ENCODE measurements around the gene KCND2. TPM values are rescaled to one million over a fixed set of nuclear protein-coding genes. Genes with fewer than 3 reads are reported as not detected.

The KCND2 gene
- total RNA-seq, 1 donor from 2014 or later: not detected

DNA sequence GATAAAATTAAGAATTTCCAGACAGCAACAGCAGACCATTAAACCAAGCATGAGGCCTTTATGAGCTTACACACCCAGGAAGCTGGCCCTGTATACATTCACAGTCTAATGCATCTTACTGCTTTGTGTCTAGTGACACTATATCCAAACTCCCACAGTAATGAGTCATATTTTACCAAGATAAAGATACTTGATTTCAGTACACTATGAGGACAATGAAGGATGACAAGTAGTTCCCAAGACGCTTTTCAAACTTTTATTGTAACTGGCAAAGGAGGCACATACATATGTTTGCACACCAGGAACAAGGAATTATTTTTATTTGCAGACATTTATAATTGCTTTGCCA, 437.0 kb downstream of the KCND2 start:
- Mint-ChIP-seq H3K4me3 (no peak overlapping the region), H3K4me1 (no peaks in the 10 kb centered on the region), H3K27ac (no peak overlapping the region), H3K9me3 (no peaks in the 10 kb centered on the region), H3K27me3 (no peaks in the 10 kb centered on the region), H3K36me3 (ENCODE audit: low read depth) (no peaks in the 10 kb centered on the region)
- no peak for DNase-seq
- intact Hi-C loops (cut with micrococcal nuclease): no loop called here

DNA sequence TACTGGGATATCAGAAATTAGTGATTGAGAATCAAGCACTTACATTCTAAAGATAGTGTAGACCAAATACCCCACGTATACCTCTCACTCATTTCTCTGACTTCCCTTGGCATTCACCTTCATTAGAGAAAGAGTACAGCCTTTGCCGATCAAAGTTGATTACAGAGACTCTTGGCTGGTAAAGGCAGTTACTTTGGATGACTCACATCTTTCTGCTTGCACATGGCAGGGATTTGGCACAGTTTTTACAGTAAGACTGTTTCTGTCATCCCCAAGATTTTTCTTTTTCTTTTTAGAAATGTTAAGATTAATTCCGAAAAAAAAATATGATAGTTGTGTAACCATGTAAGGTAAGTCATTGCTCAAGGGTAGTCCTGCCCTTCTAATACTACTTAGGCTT, 442.0 kb downstream of the KCND2 start:
- no peaks in the 10 kb centered on the region for H3K4me1 Mint-ChIP-seq
- intact Hi-C loops (cut with micrococcal nuclease): no loop called here
- no peak for DNase-seq
- H3K36me3 Mint-ChIP-seq (ENCODE audit: low read depth): no peaks in the 10 kb centered on the region
- no peak overlapping the region for H3K4me3 Mint-ChIP-seq
- peaks cover 1% of the 10 kb centered on the region for H3K27me3 Mint-ChIP-seq
- H3K9me3 Mint-ChIP-seq: no peaks in the 10 kb centered on the region
- no peak overlapping the region for H3K27ac Mint-ChIP-seq

DNA sequence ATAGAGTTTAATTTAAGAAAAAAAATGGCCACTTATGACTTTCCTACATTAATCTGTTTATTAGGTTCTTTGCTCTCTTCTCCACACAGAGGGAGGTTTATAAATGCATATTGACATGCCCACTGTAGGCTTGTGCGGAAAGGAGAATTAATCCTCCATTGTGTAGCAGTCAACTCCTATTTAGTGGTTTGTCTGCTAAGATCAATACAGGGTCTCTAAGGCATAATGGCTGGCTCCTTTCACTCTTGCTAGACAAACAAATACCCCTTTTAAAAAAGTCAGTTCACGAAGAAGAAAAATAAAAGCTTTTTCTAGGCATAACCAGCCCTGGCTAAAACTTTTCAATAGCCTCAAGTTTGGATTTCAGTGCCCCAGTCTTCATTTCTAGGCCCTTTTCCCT, 443.3 kb downstream of the KCND2 start:
- Mint-ChIP-seq H3K4me1 (no peaks in the 10 kb centered on the region), H3K27me3 (peaks cover 1% of the 10 kb centered on the region), H3K36me3 (ENCODE audit: low read depth) (no peaks in the 10 kb centered on the region), H3K4me3 (no peak overlapping the region), H3K9me3 (no peaks in the 10 kb centered on the region), H3K27ac (no peak overlapping the region)
- no peak for DNase-seq
- intact Hi-C loops (cut with micrococcal nuclease): no loop called here

DNA sequence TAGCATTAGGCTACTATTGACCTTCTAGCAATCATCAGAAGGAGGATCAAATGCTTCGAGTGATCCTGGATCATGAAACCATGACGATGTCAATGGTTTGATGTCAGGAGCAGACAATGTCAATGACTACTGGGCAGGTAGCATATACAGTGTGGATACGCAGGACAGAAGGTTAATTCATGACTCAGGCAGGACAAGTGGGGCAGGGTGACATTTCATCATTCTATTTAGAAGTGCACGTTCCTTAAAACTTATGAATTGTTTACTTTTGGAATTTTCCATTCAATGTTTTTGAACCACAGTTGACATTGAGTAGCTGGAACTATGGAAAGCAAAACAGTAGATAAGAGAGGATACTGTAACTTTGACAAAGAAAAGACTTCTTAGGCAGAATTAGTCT, 444.2 kb downstream of the KCND2 start:
- Mint-ChIP-seq H3K27ac (no peak overlapping the region), H3K36me3 (ENCODE audit: low read depth) (no peaks in the 10 kb centered on the region), H3K4me3 (no peak overlapping the region), H3K4me1 (no peaks in the 10 kb centered on the region), H3K9me3 (no peaks in the 10 kb centered on the region), H3K27me3 (peaks cover 3% of the 10 kb centered on the region)
- intact Hi-C loops (cut with micrococcal nuclease): no loop called here
- DNase-seq: no peak

DNA sequence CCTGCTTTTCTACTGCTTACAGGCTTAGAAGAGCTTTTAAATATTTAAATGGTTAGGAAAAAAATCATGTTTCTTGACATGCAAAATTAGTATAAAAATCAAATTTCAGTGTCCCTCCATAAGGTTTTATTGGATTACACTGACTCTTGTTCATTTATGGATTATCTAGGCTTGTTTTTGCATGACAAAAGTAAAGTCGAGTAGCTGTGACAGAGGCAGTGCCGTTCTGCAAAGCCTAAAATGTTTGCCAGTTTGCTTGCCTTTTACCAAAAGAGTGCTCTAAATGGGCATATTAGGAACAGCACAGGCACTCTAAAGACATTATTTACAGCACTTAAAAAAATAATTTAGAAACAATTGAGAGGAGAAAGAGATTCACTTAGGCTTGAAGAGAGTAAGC, 445.4 kb downstream of the KCND2 start:
- Mint-ChIP-seq H3K27ac (no peak overlapping the region), H3K27me3 (peaks cover 3% of the 10 kb centered on the region), H3K4me3 (no peak overlapping the region), H3K9me3 (no peaks in the 10 kb centered on the region), H3K4me1 (no peaks in the 10 kb centered on the region), H3K36me3 (ENCODE audit: low read depth) (no peaks in the 10 kb centered on the region)
- DNase-seq: no peak
- intact Hi-C loops (cut with micrococcal nuclease): no loop called here

DNA sequence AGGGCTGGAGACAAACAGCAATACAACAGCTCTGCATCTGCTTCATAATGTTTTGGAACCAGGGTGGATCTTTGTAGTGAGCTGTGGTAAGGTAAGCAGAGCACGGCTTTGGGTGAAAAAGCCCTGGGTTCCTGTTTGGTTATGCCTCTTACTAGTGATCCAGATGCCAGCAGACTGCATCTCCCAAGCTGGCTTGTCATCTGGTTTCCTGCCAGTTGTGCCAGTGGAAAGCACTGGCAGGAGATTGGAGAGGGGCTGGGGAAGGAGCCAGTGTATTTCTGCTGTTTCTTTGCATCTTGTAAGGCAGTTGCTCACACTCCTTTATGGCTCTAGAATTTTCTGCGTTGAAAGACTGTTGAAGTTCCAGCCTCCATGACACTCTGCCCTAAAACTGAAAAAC, 447.3 kb downstream of the KCND2 start:
- Mint-ChIP-seq H3K36me3 (ENCODE audit: low read depth) (no peaks in the 10 kb centered on the region), H3K27me3 (peaks cover 3% of the 10 kb centered on the region), H3K9me3 (no peaks in the 10 kb centered on the region), H3K27ac (no peak overlapping the region), H3K4me3 (no peak overlapping the region), H3K4me1 (no peaks in the 10 kb centered on the region)
- no peak for DNase-seq
- intact Hi-C loops (cut with micrococcal nuclease): no loop called here

DNA sequence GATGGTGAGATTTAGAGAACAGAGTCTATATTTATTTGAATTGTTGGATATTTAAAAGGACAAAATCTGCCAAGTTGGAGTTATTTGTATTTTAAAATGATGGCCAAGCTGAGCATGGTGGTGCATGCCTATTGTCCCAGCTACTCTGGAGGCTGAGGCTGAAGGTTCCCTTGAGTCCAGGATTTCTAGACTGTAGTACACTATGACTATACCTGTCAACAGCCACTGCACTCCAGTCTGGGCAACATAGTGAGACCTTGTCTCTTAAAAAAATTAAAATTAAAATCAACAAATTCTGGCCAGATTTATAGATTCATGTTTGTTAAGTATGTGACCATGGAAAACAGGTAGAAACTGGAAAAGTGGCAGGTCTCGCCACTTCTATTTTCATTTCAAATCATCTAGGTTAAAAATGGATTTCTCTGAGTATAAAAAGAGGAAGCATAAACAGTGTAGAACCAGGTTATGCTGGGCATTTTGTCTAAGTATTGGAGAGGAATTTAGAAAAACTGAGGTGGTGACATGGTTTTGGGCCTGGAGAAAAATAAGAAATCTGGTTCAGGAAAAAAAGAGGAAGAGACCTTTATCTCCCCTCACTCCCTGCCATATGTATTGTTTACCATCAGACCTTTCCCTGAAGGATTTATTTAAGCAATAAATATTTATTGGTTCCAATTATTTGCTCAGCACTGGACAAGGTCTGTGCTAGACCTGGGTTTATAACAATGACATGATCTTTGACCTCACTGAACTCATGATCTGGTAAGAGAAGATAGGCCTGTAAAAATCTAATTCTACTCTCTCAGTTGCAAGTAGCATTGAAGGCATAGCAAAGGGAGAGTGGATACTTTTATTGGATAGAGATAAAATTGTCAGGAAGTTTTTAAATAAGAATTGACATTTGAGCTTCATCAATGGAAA, 450.8 kb downstream of the KCND2 start:
- no peaks in the 10 kb centered on the region for H3K36me3 Mint-ChIP-seq (ENCODE audit: low read depth)
- H3K9me3 Mint-ChIP-seq: no peaks in the 10 kb centered on the region

DNA sequence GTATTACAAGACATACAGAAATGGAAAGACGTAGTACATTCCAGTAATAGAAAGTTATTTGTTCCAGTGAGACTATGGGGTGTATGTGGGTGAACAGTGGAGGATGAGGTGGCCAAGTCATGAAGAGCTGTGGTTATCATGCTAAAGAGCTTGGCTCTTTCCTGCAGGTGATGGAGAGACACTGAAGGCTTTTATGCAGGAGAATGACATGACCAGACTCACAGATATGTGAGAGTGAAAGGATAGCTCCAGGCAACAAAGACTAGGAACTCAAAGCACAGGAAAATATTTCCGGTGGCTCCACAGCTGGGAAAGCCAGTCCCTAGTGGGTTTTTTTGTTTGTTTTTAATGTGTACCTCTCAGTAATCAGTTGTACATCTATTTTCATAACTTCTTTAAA, 451.5 kb downstream of the KCND2 start:
- H3K27me3 Mint-ChIP-seq: peaks cover 2% of the 10 kb centered on the region
- no peaks in the 10 kb centered on the region for H3K4me1 Mint-ChIP-seq
- no peaks in the 10 kb centered on the region for H3K9me3 Mint-ChIP-seq
- no peaks in the 10 kb centered on the region for H3K36me3 Mint-ChIP-seq (ENCODE audit: low read depth)
- H3K4me3 Mint-ChIP-seq: no peak overlapping the region
- no peak for DNase-seq
- intact Hi-C loops (cut with micrococcal nuclease): no loop called here
- no peak overlapping the region for H3K27ac Mint-ChIP-seq

More for the DNA sequence above, 450.8 kb downstream of the KCND2 start:
- Mint-ChIP-seq H3K27me3 (peaks cover 2% of the 10 kb centered on the region), H3K4me1 (no peaks in the 10 kb centered on the region), H3K27ac (no peak overlapping the region), H3K4me3 (no peak overlapping the region)
- no peak for DNase-seq
- intact Hi-C loops (cut with micrococcal nuclease): no loop called here

DNA sequence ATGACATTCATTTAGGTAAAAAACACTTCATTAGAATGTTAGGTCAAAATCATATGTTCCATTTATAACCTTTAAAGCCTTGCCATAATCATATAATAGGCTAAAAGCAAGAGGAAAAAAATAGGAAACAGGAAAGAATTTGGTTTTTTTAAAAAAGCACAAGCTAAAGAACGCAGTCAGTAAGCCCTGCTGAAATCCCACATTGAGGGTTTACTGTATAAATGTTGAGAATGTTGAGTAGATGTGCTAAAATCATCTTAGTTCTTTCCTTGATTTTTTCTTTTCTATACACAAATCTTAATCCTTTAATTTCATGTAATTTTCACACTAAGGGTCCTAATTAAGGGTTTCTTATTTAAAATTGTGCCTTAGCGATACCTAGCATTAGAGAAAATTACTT, 452.0 kb downstream of the KCND2 start:
- H3K36me3 Mint-ChIP-seq (ENCODE audit: low read depth): no peaks in the 10 kb centered on the region
- H3K4me1 Mint-ChIP-seq: no peaks in the 10 kb centered on the region
- H3K27me3 Mint-ChIP-seq: peaks cover 2% of the 10 kb centered on the region
- H3K9me3 Mint-ChIP-seq: no peaks in the 10 kb centered on the region
- no peak for DNase-seq
- no peak overlapping the region for H3K4me3 Mint-ChIP-seq
- no peak overlapping the region for H3K27ac Mint-ChIP-seq
- intact Hi-C loops (cut with micrococcal nuclease): no loop called here

DNA sequence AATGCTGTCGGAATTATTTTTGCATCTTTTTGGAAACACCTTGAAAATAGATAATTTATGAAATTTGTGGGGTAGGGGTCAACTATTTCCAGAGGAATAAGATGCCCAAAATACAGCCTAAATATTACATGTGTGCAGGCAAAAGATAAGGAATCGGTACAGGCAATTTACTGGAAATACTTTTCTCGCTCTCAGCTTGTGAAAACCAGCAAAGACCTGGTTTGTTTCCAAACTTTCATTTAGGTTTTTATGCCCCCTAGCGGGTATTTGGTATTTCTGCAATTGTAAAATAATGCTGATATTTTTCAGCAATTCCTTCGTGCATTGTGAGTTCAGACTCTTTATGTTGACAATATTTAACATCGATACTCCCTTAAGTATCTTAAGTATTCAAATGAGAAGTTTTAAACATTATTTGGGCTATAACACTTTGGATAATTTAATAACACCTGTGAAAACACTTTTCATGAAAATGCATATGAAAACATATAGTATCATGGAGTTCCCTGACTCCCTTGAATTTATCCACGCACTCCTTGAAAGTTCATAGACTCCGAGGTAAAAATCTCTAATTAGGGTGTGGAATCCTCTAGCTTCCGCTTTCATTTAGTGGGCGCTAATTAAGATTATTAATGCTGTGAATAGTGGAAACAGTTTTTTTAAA, 452.5 kb downstream of the KCND2 start:
- Mint-ChIP-seq H3K27me3 (peaks cover 2% of the 10 kb centered on the region), H3K27ac (no peak overlapping the region), H3K9me3 (no peaks in the 10 kb centered on the region), H3K36me3 (ENCODE audit: low read depth) (no peaks in the 10 kb centered on the region), H3K4me1 (no peaks in the 10 kb centered on the region), H3K4me3 (no peak overlapping the region)
- DNase-seq: no peak
- intact Hi-C loops (cut with micrococcal nuclease): no loop called here

DNA sequence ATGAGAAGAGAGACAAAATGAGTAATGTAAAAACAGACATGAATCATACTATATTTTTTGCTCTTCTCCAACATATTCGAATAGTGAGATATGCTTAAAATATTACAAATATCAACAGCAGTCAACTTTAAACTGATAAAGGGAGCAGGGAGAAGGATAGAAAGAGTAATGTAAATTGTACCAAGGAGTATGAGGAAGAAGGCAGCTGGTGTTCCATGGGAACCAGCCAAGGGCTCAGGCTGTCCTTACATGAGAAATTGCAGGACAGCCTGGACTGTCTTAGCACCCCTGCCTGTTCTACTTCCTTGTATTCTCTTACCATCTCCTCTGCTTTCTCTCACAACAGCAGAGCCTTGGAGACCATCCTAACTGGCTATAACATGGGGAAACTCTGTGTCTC, 456.3 kb downstream of the KCND2 start:
- H3K4me3 Mint-ChIP-seq: no peak overlapping the region
- H3K4me1 Mint-ChIP-seq: no peaks in the 10 kb centered on the region
- intact Hi-C loops (cut with micrococcal nuclease): no loop called here
- no peaks in the 10 kb centered on the region for H3K27me3 Mint-ChIP-seq
- DNase-seq: no peak
- no peak overlapping the region for H3K27ac Mint-ChIP-seq
- H3K36me3 Mint-ChIP-seq (ENCODE audit: low read depth): no peaks in the 10 kb centered on the region
- H3K9me3 Mint-ChIP-seq: no peaks in the 10 kb centered on the region

DNA sequence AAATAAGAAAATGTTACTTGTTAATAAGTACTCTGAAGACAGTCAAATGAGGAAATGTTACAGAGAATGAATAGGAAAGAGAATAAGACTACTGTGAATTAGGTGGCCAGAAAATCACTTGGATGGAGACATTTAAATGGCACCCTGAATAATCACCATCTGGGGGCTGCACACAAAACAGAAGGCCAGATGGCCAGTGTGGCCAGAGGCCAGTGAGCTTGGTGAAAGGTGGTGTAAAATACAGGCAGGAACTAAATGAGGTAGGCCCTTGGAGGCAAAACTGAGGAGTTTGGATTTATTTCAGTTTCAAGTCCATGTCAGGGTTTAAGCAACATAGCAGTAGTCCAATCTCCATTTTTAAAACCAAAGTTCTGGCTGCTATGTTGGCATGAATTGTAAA, 458.3 kb downstream of the KCND2 start:
- Mint-ChIP-seq H3K36me3 (ENCODE audit: low read depth) (no peaks in the 10 kb centered on the region), H3K27ac (no peak overlapping the region), H3K4me1 (no peaks in the 10 kb centered on the region)

DNA sequence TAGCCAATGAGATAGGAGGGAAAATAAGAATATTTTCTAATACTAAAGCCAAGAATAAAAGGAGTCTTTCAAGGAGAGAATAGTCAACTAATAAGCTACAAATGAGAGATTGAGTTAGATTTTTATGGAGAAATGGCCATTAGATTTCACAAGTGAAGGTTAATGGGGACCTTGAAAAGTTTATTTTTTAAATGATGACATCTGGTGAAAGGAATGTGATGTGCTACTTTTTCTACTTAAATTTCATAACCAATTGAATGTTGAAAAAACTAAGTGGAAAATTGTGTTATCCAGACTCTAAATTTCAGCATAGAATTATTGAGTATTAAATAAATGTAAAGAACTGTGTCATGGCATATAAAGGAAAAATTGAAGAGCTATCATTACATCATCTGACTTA, 459.3 kb downstream of the KCND2 start:
- Mint-ChIP-seq H3K36me3 (ENCODE audit: low read depth) (no peaks in the 10 kb centered on the region), H3K9me3 (no peaks in the 10 kb centered on the region), H3K27me3 (no peaks in the 10 kb centered on the region), H3K27ac (no peak overlapping the region), H3K4me1 (no peaks in the 10 kb centered on the region), H3K4me3 (no peak overlapping the region)
- no peak for DNase-seq
- intact Hi-C loops (cut with micrococcal nuclease): no loop called here

More for the DNA sequence above, 458.3 kb downstream of the KCND2 start:
- Mint-ChIP-seq H3K4me3 (no peak overlapping the region), H3K27me3 (no peaks in the 10 kb centered on the region), H3K9me3 (no peaks in the 10 kb centered on the region)
- DNase-seq: no peak
- intact Hi-C loops (cut with micrococcal nuclease): no loop called here

DNA sequence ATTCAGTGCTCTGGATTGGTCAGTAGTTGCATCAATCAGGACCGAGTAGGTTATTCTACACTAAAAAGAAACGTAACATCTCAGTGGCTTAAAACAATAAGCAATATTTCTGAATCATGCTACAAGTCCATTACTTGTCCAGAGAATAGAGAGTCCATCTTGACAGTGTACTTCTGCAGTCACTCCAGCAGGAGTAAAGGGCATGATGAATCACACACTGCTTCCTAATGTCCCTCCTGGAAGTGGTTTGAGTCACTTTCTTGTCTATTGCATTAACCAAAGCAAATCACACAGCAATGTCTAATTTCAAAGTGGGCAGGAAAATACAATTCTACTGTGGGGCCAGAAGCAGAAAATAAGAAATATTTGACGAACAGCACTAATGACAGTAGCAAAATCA, 460.2 kb downstream of the KCND2 start:
- Mint-ChIP-seq H3K36me3 (ENCODE audit: low read depth) (no peaks in the 10 kb centered on the region), H3K27me3 (no peaks in the 10 kb centered on the region), H3K4me3 (no peak overlapping the region), H3K27ac (no peak overlapping the region), H3K9me3 (no peaks in the 10 kb centered on the region), H3K4me1 (no peaks in the 10 kb centered on the region)
- no peak for DNase-seq
- intact Hi-C loops (cut with micrococcal nuclease): no loop called here

Data from activated CD4-positive, alpha-beta T cell treated with anti-CD3 and anti-CD28 coated beads, Interleukin-2, amount 10 ng/mL, durations not matched to agents 24 days and 14 days (primary cell).